Measurements from ENCODE around the gene PLCD3.

- TF ChIP-seq, protein P1, sequence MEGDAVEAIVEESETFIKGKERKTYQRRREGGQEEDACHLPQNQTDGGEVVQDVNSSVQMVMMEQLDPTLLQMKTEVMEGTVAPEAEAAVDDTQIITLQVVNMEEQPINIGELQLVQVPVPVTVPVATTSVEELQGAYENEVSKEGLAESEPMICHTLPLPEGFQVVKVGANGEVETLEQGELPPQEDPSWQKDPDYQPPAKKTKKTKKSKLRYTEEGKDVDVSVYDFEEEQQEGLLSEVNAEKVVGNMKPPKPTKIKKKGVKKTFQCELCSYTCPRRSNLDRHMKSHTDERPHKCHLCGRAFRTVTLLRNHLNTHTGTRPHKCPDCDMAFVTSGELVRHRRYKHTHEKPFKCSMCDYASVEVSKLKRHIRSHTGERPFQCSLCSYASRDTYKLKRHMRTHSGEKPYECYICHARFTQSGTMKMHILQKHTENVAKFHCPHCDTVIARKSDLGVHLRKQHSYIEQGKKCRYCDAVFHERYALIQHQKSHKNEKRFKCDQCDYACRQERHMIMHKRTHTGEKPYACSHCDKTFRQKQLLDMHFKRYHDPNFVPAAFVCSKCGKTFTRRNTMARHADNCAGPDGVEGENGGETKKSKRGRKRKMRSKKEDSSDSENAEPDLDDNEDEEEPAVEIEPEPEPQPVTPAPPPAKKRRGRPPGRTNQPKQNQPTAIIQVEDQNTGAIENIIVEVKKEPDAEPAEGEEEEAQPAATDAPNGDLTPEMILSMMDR (IDR thresholded peaks at IDR 0.05) = no peak
- TF ChIP-seq POLR2A (IDR thresholded peaks at IDR 0.05) = no peak
Observed at GRCh38 chr17:45117848-45118646, 14.3 kb downstream of the PLCD3 start.

Data from suprapubic skin (tissue), 3 donors.